ENCODE results near the gene EFS. TPM values are rescaled to one million over a fixed set of nuclear protein-coding genes. Genes with fewer than 3 reads are reported as not detected.
"Not testable (repeated sequence)": the region's sequence is repeated elsewhere in the genome, so short reads cannot be mapped to it uniquely, and the experiment has no call there.

The EFS gene
- total RNA-seq, 1 donor from 2014 or later: 69.6 TPM

DNA sequence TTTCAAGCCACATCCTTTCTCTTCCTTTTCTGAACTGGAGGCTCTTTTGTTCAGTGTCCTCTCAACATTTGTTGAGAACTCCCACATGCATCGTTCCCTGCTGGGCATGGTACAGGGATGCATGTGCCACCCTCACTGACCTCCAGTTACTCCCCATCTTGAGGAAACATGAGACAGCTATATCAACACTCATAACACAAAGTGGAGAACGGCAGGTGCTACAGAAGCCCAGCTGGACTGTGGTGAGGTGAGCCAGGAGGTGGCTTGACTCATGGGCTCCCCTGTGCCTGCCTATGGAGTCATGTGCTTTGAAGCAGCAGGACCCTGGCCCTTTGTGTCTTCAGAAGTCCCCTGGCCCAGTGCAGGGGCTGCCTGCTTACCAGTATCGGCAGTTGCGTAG lies 33.4 kb upstream of the EFS start:
- no peak overlapping the region for H3K27ac Mint-ChIP-seq
- no peaks in the 10 kb centered on the region for H3K9me3 Mint-ChIP-seq (ENCODE audit: low read depth)
- no peak for DNase-seq (ENCODE audit: low spot score, unreplicated experiment)
- H3K4me3 Mint-ChIP-seq (ENCODE audit: low read depth): no peak overlapping the region
- no peaks in the 10 kb centered on the region for H3K36me3 Mint-ChIP-seq (ENCODE audit: insufficient read depth)
- TF ChIP-seq, protein P1, sequence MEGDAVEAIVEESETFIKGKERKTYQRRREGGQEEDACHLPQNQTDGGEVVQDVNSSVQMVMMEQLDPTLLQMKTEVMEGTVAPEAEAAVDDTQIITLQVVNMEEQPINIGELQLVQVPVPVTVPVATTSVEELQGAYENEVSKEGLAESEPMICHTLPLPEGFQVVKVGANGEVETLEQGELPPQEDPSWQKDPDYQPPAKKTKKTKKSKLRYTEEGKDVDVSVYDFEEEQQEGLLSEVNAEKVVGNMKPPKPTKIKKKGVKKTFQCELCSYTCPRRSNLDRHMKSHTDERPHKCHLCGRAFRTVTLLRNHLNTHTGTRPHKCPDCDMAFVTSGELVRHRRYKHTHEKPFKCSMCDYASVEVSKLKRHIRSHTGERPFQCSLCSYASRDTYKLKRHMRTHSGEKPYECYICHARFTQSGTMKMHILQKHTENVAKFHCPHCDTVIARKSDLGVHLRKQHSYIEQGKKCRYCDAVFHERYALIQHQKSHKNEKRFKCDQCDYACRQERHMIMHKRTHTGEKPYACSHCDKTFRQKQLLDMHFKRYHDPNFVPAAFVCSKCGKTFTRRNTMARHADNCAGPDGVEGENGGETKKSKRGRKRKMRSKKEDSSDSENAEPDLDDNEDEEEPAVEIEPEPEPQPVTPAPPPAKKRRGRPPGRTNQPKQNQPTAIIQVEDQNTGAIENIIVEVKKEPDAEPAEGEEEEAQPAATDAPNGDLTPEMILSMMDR (IDR thresholded peaks at IDR 0.05; ENCODE audit: unreplicated experiment): no peak
- no peaks in the 10 kb centered on the region for H3K4me1 Mint-ChIP-seq (ENCODE audit: low read depth)
- peaks cover 26% of the 10 kb centered on the region for H3K27me3 Mint-ChIP-seq

DNA sequence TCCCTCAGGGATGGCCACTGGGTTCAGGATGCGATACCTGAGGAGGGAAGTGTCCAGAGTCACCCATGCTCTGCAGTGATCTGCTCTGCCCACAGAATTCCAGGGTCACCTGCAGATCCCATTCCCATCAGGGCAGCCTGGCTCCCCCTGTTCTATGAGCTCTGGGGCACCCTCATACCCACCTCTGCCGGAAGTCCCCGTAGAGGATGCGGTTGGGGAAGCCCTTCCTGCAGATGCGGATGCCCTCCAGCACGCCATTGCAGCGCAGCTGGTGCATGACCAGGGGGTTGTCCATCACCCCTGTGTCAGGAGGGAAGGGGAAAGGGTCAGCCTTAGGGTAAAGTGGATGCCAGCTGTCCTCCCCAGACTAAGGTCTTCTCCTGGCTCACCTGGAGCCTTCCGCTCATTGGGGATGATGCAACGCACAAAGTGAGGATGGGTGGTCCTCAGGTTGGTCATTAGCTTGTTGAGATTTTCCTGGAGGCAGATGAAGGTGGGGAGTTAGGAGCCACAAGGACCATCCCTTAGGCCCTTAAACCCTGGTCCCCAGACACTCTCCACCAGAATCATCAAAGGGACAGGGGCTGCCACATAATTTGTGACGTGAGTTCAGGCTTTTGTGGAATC lies 31.9 kb upstream of the EFS start:
- H3K4me3 Mint-ChIP-seq (ENCODE audit: low read depth): no peak overlapping the region
- peaks cover 23% of the 10 kb centered on the region for H3K27me3 Mint-ChIP-seq
- no peaks in the 10 kb centered on the region for H3K9me3 Mint-ChIP-seq (ENCODE audit: low read depth)
- no peak for DNase-seq (ENCODE audit: low spot score, unreplicated experiment)
- TF ChIP-seq, protein P1 (IDR thresholded peaks at IDR 0.05; ENCODE audit: unreplicated experiment): no peak
- no peaks in the 10 kb centered on the region for H3K4me1 Mint-ChIP-seq (ENCODE audit: low read depth)
- H3K27ac Mint-ChIP-seq: no peak overlapping the region
- no peaks in the 10 kb centered on the region for H3K36me3 Mint-ChIP-seq (ENCODE audit: insufficient read depth)

DNA sequence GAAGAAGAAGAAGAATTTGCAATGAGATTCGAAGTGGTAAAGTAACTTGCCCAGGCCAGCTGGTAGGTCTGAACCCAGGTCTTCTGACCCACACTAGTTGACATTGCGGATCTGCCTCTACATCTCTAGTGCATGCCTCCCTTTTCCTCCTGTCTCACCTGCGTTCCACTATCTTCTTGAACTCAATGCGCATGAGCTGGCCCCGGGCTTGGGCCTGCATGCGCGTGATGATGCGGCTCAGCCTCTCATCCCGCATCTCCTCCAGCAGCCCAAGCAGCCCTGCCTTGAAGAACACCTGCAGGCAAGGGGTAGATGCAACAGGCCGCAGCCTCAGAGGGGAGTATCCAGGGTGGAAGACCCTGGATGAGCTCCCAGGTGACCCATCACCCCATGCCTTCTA lies 31.2 kb upstream of the EFS start:
- Mint-ChIP-seq H3K27ac (no peak overlapping the region), H3K36me3 (ENCODE audit: insufficient read depth) (no peaks in the 10 kb centered on the region), H3K27me3 (peaks cover 18% of the 10 kb centered on the region), H3K9me3 (ENCODE audit: low read depth) (no peaks in the 10 kb centered on the region), H3K4me3 (ENCODE audit: low read depth) (no peak overlapping the region), H3K4me1 (ENCODE audit: low read depth) (no peaks in the 10 kb centered on the region)
- no peak for DNase-seq (ENCODE audit: low spot score, unreplicated experiment)
- TF ChIP-seq, protein P1 (IDR thresholded peaks at IDR 0.05; ENCODE audit: unreplicated experiment): no peak

DNA sequence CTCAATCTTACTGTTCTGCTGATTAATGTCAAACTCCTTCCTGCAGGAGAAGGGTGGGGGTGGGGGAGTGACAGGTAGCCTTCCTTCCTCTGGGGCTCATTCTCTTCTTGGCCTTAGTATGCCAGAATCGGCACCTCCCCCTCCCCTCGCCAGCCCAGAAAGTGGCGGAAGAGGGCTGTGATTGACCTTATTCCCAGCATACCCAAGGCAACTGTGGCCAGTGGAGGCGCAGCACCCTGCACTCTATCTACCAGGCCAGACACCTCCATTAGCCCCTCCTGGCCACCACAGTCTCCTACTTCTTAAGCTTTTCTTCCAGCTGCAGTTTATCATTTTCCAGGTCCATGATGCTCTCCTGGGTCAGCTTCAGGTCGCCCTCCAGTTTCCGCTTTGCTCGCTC lies 27.6 kb upstream of the EFS start:
- Mint-ChIP-seq H3K36me3 (ENCODE audit: insufficient read depth) (no peaks in the 10 kb centered on the region), H3K4me1 (ENCODE audit: low read depth) (no peaks in the 10 kb centered on the region), H3K4me3 (ENCODE audit: low read depth) (no peak overlapping the region), H3K9me3 (ENCODE audit: low read depth) (no peaks in the 10 kb centered on the region), H3K27ac (no peak overlapping the region), H3K27me3 (peaks cover 28% of the 10 kb centered on the region)
- no peak for DNase-seq (ENCODE audit: low spot score, unreplicated experiment)
- TF ChIP-seq, protein P1 (IDR thresholded peaks at IDR 0.05; ENCODE audit: unreplicated experiment): no peak

GRCh38 chr14:23389871-23390270 lies 24.9 kb upstream of the EFS start:
- not testable (repeated sequence) for DNase-seq (ENCODE audit: low spot score, unreplicated experiment); H3K4me3 Mint-ChIP-seq (ENCODE audit: low read depth); H3K9me3 Mint-ChIP-seq (ENCODE audit: low read depth); H3K36me3 Mint-ChIP-seq (ENCODE audit: insufficient read depth); H3K4me1 Mint-ChIP-seq (ENCODE audit: low read depth); H3K27ac Mint-ChIP-seq
- H3K27me3 Mint-ChIP-seq: peaks cover 40% of the 10 kb centered on the region

GRCh38 chr14:23389396-23389795 lies 24.4 kb upstream of the EFS start:
- peaks cover 1% of the 10 kb centered on the region for H3K4me1 Mint-ChIP-seq (ENCODE audit: low read depth)
- DNase-seq (ENCODE audit: low spot score, unreplicated experiment): no peak
- no peak overlapping the region for H3K4me3 Mint-ChIP-seq (ENCODE audit: low read depth)
- no peaks in the 10 kb centered on the region for H3K9me3 Mint-ChIP-seq (ENCODE audit: low read depth)
- H3K27me3 Mint-ChIP-seq: peaks cover 44% of the 10 kb centered on the region
- H3K36me3 Mint-ChIP-seq (ENCODE audit: insufficient read depth): no peaks in the 10 kb centered on the region
- H3K27ac Mint-ChIP-seq: no peak overlapping the region
- TF ChIP-seq, protein P1 (IDR thresholded peaks at IDR 0.05; ENCODE audit: unreplicated experiment): no peak
